Neural cell (in vitro differentiated cells): ENCODE measurements around the gene ZNF808. TPM values are rescaled to one million over a fixed set of nuclear protein-coding genes. Genes with fewer than 3 reads are reported as not detected.
"Not testable (repeated sequence)": the region's sequence is repeated elsewhere in the genome, so short reads cannot be mapped to it uniquely, and the experiment has no call there.

Experiments
- H2AFZ ChIP-seq: fragments of 200-600, 300-800 bp; sonication (generic), shearing (Covaris generic); 2 replicates; pipeline ENCODE4 v1.6.0; 2014; ENCODE audit warnings: low read depth, mild to moderate bottlenecking, antibody characterized with exemption, low read length, moderate library complexity
- H3F3A ChIP-seq: fragments of 200-600 bp; shearing (Covaris generic); 2 replicates; pipeline ENCODE4 v1.6.1; 2016; ENCODE audit warnings: mild to moderate bottlenecking, moderate library complexity, mixed read lengths, antibody characterized with exemption, low read length; ENCODE audit not compliant: insufficient read depth, poor library complexity, severe bottlenecking
- H3K27ac ChIP-seq: fragments of 200-600, 300-800 bp; sonication (generic), shearing (Covaris generic); 2 replicates; pipeline ENCODE4 v1.5.1; 2014; ENCODE audit warnings: mild to moderate bottlenecking, low read length, moderate library complexity
- H3K27me3 ChIP-seq: fragments of 300-800, 200-600 bp; sonication (generic), shearing (Covaris generic); 2 replicates; pipeline ENCODE4 v1.6.0; 2014; ENCODE audit warnings: mild to moderate bottlenecking, low read depth, low read length, moderate library complexity; ENCODE audit not compliant: insufficient read depth
- H3K36me3 ChIP-seq: fragments of 300-800, 200-600 bp; sonication (generic), shearing (Covaris generic); 2 replicates; pipeline ENCODE4 v1.5.1; 2014; ENCODE audit warnings: mild to moderate bottlenecking, antibody characterized with exemption, low read length, moderate library complexity; ENCODE audit not compliant: insufficient read depth
- H3K4me2 ChIP-seq: fragments of 300-800, 200-600 bp; sonication (generic), shearing (Covaris generic); 2 replicates; pipeline ENCODE4 v1.6.0; 2014; ENCODE audit warnings: mild to moderate bottlenecking, low read length
- H3K4me3 ChIP-seq: fragments of 300-800, 200-600 bp; sonication (generic), shearing (Covaris generic); 2 replicates; pipeline ENCODE4 v1.5.1; 2014; ENCODE audit warnings: mild to moderate bottlenecking, low read length, moderate library complexity
- H3K79me2 ChIP-seq: fragments of 200-600 bp; shearing (Covaris generic); replicated peaks from 2 replicates; pipeline ENCODE4 v1.6.0; 2014; ENCODE audit warnings: mild to moderate bottlenecking, low read length, moderate library complexity; ENCODE audit not compliant: insufficient read depth
- H3K9ac ChIP-seq: fragments of 300-800, 200-600 bp; sonication (generic), shearing (Covaris generic); 2 replicates; pipeline ENCODE4 v1.6.1; 2016; ENCODE audit warnings: mild to moderate bottlenecking, low read length, mixed read lengths
- H3K9me2 ChIP-seq: fragments of 200-600 bp; shearing (Covaris generic); 2 replicates; pipeline ENCODE4 v1.6.1; 2016; ENCODE audit warnings: mild to moderate bottlenecking, low read length, mixed read lengths; ENCODE audit not compliant: insufficient read depth
- H3K9me3 ChIP-seq: fragments of 200-600, 300-800 bp; sonication (generic), shearing (Covaris generic); 2 replicates; pipeline ENCODE4 v1.6.1; 2016; ENCODE audit warnings: mild to moderate bottlenecking, mixed run types, low read length, moderate library complexity, mixed read lengths
- H4K20me1 ChIP-seq: fragments of 200-600 bp; shearing (Covaris generic); 2 replicates; pipeline ENCODE4 v1.6.1; 2016; ENCODE audit warnings: mild to moderate bottlenecking, mixed run types; ENCODE audit not compliant: insufficient read depth
- EP300 ChIP-seq: fragments of 450-650 bp; conservative IDR thresholded peaks from 2 replicates; pipeline ENCODE4 v1.6.1; 2014; ENCODE audit warnings: antibody characterized with exemption, mild to moderate bottlenecking, moderate library complexity; ENCODE audit not compliant: poor library complexity, severe bottlenecking
- EZH2 ChIP-seq: fragments of 200-600, 300-800 bp; shearing (Covaris generic), sonication (generic); IDR thresholded peaks from 2 replicates; pipeline ENCODE4 v1.6.1; 2014; ENCODE audit warnings: antibody characterized with exemption, low read length, borderline replicate concordance, mild to moderate bottlenecking; ENCODE audit not compliant: insufficient read depth, poor library complexity, severe bottlenecking
- MXI1 ChIP-seq: fragments of 450-650 bp; conservative IDR thresholded peaks from 2 replicates; pipeline ENCODE4 v1.6.1; 2014; ENCODE audit warnings: antibody characterized with exemption, mild to moderate bottlenecking; ENCODE audit not compliant: poor library complexity, severe bottlenecking
- POLR2AphosphoS5 ChIP-seq: IDR thresholded peaks from 2 replicates; pipeline ENCODE4 v1.6.1; 2012
- RAD21 ChIP-seq: fragments of 450-650 bp; conservative IDR thresholded peaks from 2 replicates; pipeline ENCODE4 v1.6.1; 2014; ENCODE audit warnings: antibody characterized with exemption, mild to moderate bottlenecking, moderate library complexity
- SMC3 ChIP-seq: fragments of 450-650 bp; conservative IDR thresholded peaks from 2 replicates; pipeline ENCODE4 v1.6.1; 2014; ENCODE audit warnings: antibody characterized with exemption, mild to moderate bottlenecking, moderate library complexity; ENCODE audit not compliant: poor library complexity
- TAF1 ChIP-seq: IDR thresholded peaks from 2 replicates; pipeline ENCODE4 v1.6.1; 2012; ENCODE audit warnings: low read depth
- polyA plus RNA-seq: library from polyadenylated mRNA; depleted of rRNA; stranded (reverse); fragments of >200 nt; gene quantifications from 2 replicates; pipeline ENCODE4 v1.2.3, GENCODE V29; 2014
- TF ChIP-seq, protein P1 (sequence below): fragments of 450-650 bp; IDR thresholded peaks from 2 replicates; pipeline ENCODE4 v1.5.1; 2014; ENCODE audit warnings: antibody characterized with exemption, mild to moderate bottlenecking, moderate library complexity; ENCODE audit not compliant: poor library complexity, severe bottlenecking
- TF ChIP-seq, protein P2 (sequence below): IDR thresholded peaks from 2 replicates; pipeline ENCODE4 v1.6.1; 2012; ENCODE audit warnings: borderline replicate concordance

The ZNF808 gene
- polyA plus RNA-seq, 1 donor from 2014 or later = 6.5 TPM

DNA sequence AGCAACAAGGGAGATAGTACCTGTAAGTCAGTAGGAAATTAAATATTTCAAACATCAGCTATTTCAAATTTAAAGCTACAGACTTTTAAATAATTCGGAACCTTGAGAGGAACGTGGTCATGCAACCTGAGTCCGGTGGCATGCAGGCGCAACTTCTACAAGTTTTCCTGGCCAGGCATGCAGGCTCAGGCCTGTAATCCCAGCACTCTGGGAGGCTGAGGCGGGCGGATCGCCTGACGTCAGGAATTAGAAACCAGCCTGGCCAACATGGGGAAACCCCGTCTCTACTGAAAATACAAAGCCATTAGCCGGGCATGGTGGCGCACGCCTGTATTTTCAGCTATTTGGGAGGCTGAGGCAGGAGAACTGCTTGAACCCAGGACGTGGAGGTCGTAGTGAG, 40.5 kb downstream of the ZNF808 start:
- TF ChIP-seq EZH2 = no peak
- TF ChIP-seq MXI1 = no peak
- Histone ChIP-seq H3K4me3 (no peak overlapping the region), H3K9ac (no peak overlapping the region), H3K9me3 (no peaks in the 10 kb centered on the region), H4K20me1 (no peaks in the 10 kb centered on the region), H2AFZ (no peak overlapping the region), H3K36me3 (no peaks in the 10 kb centered on the region), H3F3A (peaks cover 4% of the 10 kb centered on the region), H3K27me3 (no peaks in the 10 kb centered on the region), H3K27ac (no peak overlapping the region), H3K4me2 (no peak overlapping the region), H3K9me2 (no peaks in the 10 kb centered on the region), H3K79me2 (no peaks in the 10 kb centered on the region)

DNA sequence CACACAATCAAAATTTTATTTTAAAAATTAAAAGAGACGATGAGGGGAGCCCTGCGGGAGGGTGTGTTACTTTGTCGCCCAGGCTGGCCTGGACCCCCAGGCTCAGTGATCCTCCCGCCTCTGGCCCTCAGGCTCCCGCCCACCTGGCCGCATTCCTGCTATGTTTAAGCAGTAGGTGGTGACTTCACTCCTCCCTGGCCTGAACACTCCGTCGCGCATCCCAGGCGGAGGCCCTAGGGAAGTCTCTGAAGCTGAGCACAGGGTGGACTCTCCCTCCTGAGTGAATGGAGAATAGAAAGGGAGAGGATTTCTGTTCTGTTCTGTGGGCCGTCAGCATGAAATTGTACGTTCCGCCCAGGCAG, 42.2 kb downstream of the ZNF808 start:
- H3K9me3 ChIP-seq, H4K20me1 ChIP-seq, H3K79me2 ChIP-seq, H3K9me2 ChIP-seq, H3K36me3 ChIP-seq, H3K27me3 ChIP-seq, H3F3A ChIP-seq: not testable (repeated sequence)
- H3K4me2 ChIP-seq = peak overlapping the region; percentile 62
- peak overlapping the region; percentile 67 for H3K27ac ChIP-seq
- peak overlapping the region; percentile 93 for H3K4me3 ChIP-seq
- H3K9ac ChIP-seq = peak overlapping the region; percentile 63
- H2AFZ ChIP-seq = peak overlapping the region; percentile 40

DNA sequence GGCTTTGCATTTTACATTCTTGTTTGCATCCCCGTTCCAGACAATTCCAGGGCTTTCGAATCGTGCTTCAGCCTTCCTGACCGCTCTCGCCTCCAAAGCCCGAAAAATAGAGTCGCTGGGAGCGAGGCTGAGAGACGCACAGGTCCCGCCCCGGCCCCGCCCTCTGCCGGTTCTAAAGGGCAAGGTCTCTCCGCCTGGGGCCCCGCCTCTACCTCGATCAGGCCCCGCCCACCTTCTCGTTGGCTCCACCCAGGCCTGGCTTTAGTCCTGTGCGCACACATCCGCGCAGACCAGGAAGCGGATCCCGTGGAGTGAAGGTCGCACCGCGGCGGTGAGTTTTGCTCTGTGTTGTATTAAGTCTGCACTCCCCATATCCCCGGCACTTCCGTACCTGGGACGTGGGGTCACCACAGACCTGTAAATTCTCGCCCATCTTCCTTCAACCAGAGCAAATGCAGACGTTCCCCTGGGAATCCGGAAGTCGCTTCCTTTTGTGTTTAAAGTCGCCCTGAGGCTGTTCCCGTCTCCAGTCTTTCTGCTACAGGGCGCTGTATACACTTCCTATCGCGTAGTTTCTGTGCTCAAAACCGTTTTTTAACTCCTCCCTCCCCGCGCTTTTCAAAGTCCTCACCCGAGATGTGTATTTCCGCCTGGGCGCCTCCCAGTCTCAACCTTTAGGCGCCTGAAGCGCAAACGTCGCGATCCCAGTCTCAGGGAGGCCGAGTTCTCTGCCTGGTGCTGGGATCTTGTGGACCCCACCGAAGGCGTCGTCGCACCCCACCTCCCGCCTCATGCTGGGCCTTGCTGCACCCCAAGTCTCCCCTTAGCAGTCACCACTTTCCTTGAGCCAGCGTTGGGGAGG, 42.8 kb downstream of the ZNF808 start, which contains the start of gene ZNF701:
Gene ZNF701, plus strand, starts transcription at position 288 of the 862 bp plus-strand sequence. CDS start 3,861 bp downstream, outside the sequence.
- Histone ChIP-seq H3K9me2 (no peaks in the 10 kb centered on the region), H3K9me3 (no peaks in the 10 kb centered on the region), H3F3A (peaks cover 4% of the 10 kb centered on the region), H3K27ac (peak within 1 kb of the TSS; percentile 67), H3K27me3 (no peaks in the 10 kb centered on the region), H2AFZ (peak within 1 kb of the TSS; percentile 78), H3K4me2 (peak within 1 kb of the TSS; percentile 95), H3K4me3 (peak within 1 kb of the TSS; percentile 93), H4K20me1 (no peaks in the 10 kb centered on the region), H3K79me2 (no peaks in the 10 kb centered on the region), H3K36me3 (no peaks in the 10 kb centered on the region), H3K9ac (peak within 1 kb of the TSS; percentile 63)
- TF ChIP-seq POLR2AphosphoS5 (peak; percentile 88), EP300 (no peak), SMC3 (peak; percentile 11), EZH2 (no peak), TAF1 (no peak), RAD21 (peak; percentile 21), MXI1 (peak; percentile 89)
- TF ChIP-seq, protein P1, sequence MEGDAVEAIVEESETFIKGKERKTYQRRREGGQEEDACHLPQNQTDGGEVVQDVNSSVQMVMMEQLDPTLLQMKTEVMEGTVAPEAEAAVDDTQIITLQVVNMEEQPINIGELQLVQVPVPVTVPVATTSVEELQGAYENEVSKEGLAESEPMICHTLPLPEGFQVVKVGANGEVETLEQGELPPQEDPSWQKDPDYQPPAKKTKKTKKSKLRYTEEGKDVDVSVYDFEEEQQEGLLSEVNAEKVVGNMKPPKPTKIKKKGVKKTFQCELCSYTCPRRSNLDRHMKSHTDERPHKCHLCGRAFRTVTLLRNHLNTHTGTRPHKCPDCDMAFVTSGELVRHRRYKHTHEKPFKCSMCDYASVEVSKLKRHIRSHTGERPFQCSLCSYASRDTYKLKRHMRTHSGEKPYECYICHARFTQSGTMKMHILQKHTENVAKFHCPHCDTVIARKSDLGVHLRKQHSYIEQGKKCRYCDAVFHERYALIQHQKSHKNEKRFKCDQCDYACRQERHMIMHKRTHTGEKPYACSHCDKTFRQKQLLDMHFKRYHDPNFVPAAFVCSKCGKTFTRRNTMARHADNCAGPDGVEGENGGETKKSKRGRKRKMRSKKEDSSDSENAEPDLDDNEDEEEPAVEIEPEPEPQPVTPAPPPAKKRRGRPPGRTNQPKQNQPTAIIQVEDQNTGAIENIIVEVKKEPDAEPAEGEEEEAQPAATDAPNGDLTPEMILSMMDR = peak; percentile 43
- TF ChIP-seq, protein P2, sequence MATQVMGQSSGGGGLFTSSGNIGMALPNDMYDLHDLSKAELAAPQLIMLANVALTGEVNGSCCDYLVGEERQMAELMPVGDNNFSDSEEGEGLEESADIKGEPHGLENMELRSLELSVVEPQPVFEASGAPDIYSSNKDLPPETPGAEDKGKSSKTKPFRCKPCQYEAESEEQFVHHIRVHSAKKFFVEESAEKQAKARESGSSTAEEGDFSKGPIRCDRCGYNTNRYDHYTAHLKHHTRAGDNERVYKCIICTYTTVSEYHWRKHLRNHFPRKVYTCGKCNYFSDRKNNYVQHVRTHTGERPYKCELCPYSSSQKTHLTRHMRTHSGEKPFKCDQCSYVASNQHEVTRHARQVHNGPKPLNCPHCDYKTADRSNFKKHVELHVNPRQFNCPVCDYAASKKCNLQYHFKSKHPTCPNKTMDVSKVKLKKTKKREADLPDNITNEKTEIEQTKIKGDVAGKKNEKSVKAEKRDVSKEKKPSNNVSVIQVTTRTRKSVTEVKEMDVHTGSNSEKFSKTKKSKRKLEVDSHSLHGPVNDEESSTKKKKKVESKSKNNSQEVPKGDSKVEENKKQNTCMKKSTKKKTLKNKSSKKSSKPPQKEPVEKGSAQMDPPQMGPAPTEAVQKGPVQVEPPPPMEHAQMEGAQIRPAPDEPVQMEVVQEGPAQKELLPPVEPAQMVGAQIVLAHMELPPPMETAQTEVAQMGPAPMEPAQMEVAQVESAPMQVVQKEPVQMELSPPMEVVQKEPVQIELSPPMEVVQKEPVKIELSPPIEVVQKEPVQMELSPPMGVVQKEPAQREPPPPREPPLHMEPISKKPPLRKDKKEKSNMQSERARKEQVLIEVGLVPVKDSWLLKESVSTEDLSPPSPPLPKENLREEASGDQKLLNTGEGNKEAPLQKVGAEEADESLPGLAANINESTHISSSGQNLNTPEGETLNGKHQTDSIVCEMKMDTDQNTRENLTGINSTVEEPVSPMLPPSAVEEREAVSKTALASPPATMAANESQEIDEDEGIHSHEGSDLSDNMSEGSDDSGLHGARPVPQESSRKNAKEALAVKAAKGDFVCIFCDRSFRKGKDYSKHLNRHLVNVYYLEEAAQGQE = peak; percentile 8
